Thyroid gland (tissue), 4 donors: ENCODE data around the gene GNMT. TPM values are rescaled to one million over a fixed set of nuclear protein-coding genes. Genes with fewer than 3 reads are reported as not detected.

Experiments used
- DNase-seq, 2 donors: peaks; one replicate each; pipeline ENCODE4 v3.0.0-alpha.2; 2019
- H3K27ac ChIP-seq, 3 donors: fragments of 200-600 bp; sonication (generic); 1 replicate in 2 of 3; 2 replicates in 1 of 3; pipeline ENCODE4 v1.5.1; 2016 to 2019; ENCODE audit warnings: mild to moderate bottlenecking in 1 of 3, moderate library complexity in 1 of 3
- H3K27me3 ChIP-seq: fragments of 200-600 bp; sonication (generic); one replicate; pipeline ENCODE4 v1.5.1; 2019
- H3K36me3 ChIP-seq, 2 donors: fragments of 200-600 bp; sonication (generic); one replicate each; pipeline ENCODE4 v1.5.1; 2016 to 2019
- H3K4me1 ChIP-seq, 2 donors: fragments of 200-600 bp; sonication (generic); one replicate each; pipeline ENCODE4 v1.5.1; 2017 to 2019
- H3K4me3 ChIP-seq, 3 donors: fragments of 200-600 bp; sonication (generic); replicated peaks in 1 of 3; 1 replicate in 2 of 3; 2 replicates in 1 of 3; pipeline ENCODE4 v1.5.1; 2016; ENCODE audit warnings: mild to moderate bottlenecking in 1 of 3
- H3K9me3 ChIP-seq: fragments of 200-600 bp; sonication (generic); one replicate; pipeline ENCODE4 v1.5.1; 2017
- CTCF ChIP-seq, 6 experiments: fragments of 200-600 bp in 3 of 6; fragments of 450-650 bp in 3 of 6; sonication (generic) in 3 of 6; IDR thresholded peaks; one replicate each; pipeline ENCODE4 v1.5.1; 2016 to 2019; ENCODE audit warnings: antibody characterized with exemption in 6 of 6, mild to moderate bottlenecking in 2 of 6, inconsistent platforms in 1 of 6, moderate library complexity in 1 of 6
- POLR2A ChIP-seq, 2 donors: fragments of 450-650 bp; IDR thresholded peaks; one replicate each; pipeline ENCODE4 v1.6.1; 2017; ENCODE audit warnings: antibody characterized with exemption in 2 of 2, mild to moderate bottlenecking in 2 of 2, moderate library complexity in 1 of 2
- WGBS, 2 donors: methylation state at CpG; one replicate each; pipeline ENCODE4 v1.1.5; 2017; 5-methylcytosine and 5-hydroxymethylcytosine counted together
- intact Hi-C: fragments of 100-400 bp; cut with DNase I; formaldehyde crosslinking; loops from one replicate; pipeline ENCODE4 v1.15.1; 2023
- total RNA-seq, 4 donors: library from RNA; depleted of rRNA; stranded (reverse); fragments of >200 nt; gene quantifications; one replicate each; pipeline ENCODE4 v1.2.3, GENCODE V29; 2016

Gene GNMT
- total RNA-seq, 4 donors from 2014 or later = 0.98 to 7.5 (median 2.5) TPM

GRCh38 chr6:42937548-42938427 is 22.8 kb upstream of the GNMT start:
- no peaks in the 10 kb centered on the region for H3K9me3 ChIP-seq
- H3K27ac ChIP-seq = no peak overlapping the region
- 93 to 95% methylated on average over 13 of the region's 13 CpGs for WGBS, 2 donors
- H3K27me3 ChIP-seq = no peaks in the 10 kb centered on the region
- DNase-seq = no peak
- H3K36me3 ChIP-seq = peaks cover 24 to 41% of the 10 kb centered on the region in 2 donors
- intact Hi-C loops = no loop called here
- TF ChIP-seq POLR2A (IDR thresholded peaks at IDR 0.05) = no peak
- no peak for TF ChIP-seq CTCF (IDR thresholded peaks at IDR 0.05)
- no peak overlapping the region for H3K4me3 ChIP-seq
- H3K4me1 ChIP-seq = no peaks in the 10 kb centered on the region

- Histone ChIP-seq H3K9me3 (no peaks in the 10 kb centered on the region), H3K4me1 (no peaks in the 10 kb centered on the region), H3K27ac (no peak overlapping the region), H3K36me3 (peaks cover 24 to 41% of the 10 kb centered on the region in 2 donors), H3K4me3 (no peak overlapping the region), H3K27me3 (no peaks in the 10 kb centered on the region)
- intact Hi-C loops = no loop called here
- no peak for TF ChIP-seq POLR2A (IDR thresholded peaks at IDR 0.05)
- no peak for TF ChIP-seq CTCF (IDR thresholded peaks at IDR 0.05)
- no peak for DNase-seq
- WGBS, 2 donors = 81 to 94% methylated on average over 3 to 5 of the region's 5 CpGs
These were observed 22.1 kb upstream of the GNMT start for GRCh38 chr6:42938428-42938796.

- peaks cover 24 to 41% of the 10 kb centered on the region in 2 donors for H3K36me3 ChIP-seq
- H3K27me3 ChIP-seq = no peaks in the 10 kb centered on the region
- WGBS, 2 donors = 84 to 91% methylated on average over 9 of the region's 9 CpGs
These were observed 21.4 kb upstream of the GNMT start for GRCh38 chr6:42938987-42939809.

GRCh38 chr6:42939810-42940167 is 20.8 kb upstream of the GNMT start:
- 87 to 100% methylated on average over 4 of the region's 4 CpGs for WGBS, 2 donors
- DNase-seq = no peak
- Histone ChIP-seq H3K27me3 (no peaks in the 10 kb centered on the region), H3K4me1 (no peaks in the 10 kb centered on the region), H3K36me3 (peaks cover 24 to 36% of the 10 kb centered on the region in 2 donors), H3K4me3 (no peak overlapping the region), H3K9me3 (no peaks in the 10 kb centered on the region), H3K27ac (no peak overlapping the region)
- intact Hi-C loops = no loop called here
- TF ChIP-seq POLR2A (IDR thresholded peaks at IDR 0.05) (no peak), CTCF (IDR thresholded peaks at IDR 0.05) (no peak)

More at GRCh38 chr6:42938987-42939809, 21.4 kb upstream of the GNMT start:
- intact Hi-C loops = no loop called here
- TF ChIP-seq POLR2A (IDR thresholded peaks at IDR 0.05) = no peak
- no peak for TF ChIP-seq CTCF (IDR thresholded peaks at IDR 0.05)
- Histone ChIP-seq H3K4me3 (no peak overlapping the region), H3K9me3 (no peaks in the 10 kb centered on the region), H3K27ac (no peak overlapping the region), H3K4me1 (no peaks in the 10 kb centered on the region)
- DNase-seq = no peak
